ENCODE measurements around the gene MSRB2.
"Not testable (repeated sequence)": the region's sequence is repeated elsewhere in the genome, so short reads cannot be mapped to it uniquely, and the experiment has no call there.

The MSRB2 gene

DNA sequence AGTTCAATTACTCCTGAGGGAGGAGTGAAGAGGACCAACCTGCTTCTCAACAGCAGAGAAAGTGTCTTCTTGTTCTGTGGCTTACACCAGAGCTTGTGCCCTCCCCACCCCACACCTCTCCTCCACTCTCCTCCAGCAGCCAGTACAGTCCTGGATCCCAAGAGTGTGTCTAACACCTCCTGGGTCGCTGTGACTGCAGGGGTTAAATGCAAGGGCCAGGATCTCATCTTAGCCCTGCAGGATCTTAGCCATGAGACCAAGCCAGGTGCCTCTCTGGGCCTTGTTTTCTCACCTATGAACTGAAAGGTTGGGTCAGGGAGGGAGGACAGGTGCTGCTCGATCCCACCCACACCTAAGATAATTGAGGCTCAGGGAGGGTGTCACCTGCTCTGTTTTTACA lies 34.5 kb upstream of the MSRB2 start:
- Histone ChIP-seq H3K4me3 (replicated peaks; ENCODE audit: low read depth, low read length) (no peak overlapping the region), H3K36me3 (ENCODE audit: control insufficient read depth, insufficient read depth, low read length) (no peaks in the 10 kb centered on the region), H3K27me3 (replicated peaks; ENCODE audit: control insufficient read depth, insufficient read depth, low read length) (0 out of 2 replicates have a peak, but pooled peaks cover 1% of the 10 kb centered on the region)
- TF ChIP-seq CTCF (IDR thresholded peaks at IDR 0.05; ENCODE audit: insufficient read depth, low read length, poor library complexity, severe bottlenecking), result no peak
- DNase-seq (ENCODE audit: extremely low read depth, insufficient read length), result no peak

DNA sequence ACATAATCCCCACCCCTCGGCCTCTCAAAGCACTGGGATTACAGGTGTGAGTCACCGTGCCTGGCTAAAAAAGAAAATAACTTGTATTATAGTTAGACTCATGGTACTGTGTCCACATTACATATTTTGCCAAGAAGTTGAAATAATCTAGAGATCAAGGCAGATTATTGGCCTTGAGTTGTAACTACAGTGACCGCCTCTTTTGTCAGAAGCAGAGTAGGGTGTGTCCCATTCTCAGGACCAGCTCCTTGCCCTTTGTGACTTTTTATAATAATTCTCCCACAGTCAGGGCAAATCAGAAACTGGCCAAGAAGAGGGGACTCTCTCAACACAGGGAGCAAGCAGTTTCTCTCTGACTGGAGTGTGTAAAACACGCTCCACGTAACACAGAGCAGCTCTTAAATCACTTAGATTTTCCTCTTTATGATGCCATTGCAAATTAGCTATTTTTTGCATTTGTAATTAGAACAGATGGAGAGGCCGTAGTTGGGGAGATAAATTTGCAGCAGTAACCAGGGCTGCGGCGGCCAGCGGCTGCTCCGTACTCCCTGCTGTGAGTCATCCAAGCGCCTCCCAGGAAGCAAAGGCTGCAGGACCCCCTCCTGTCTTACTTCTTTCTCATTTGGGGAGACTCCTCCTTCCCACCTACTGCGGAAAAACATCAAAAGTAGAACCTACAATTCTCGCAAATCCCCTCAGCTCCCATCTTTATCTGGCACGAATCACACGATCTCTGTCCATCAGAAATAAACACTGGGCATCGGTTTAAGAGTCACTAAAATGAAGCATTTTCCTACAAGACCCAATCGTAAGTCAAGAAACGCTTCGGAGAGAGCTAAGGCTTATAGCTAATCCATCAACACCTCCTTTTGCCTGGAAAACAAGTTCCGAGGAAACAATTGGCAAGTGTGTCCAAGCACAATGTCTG lies 32.1 kb upstream of the MSRB2 start:
- no peak for DNase-seq (ENCODE audit: extremely low read depth, insufficient read length)
- no peak for TF ChIP-seq CTCF (IDR thresholded peaks at IDR 0.05; ENCODE audit: insufficient read depth, low read length, poor library complexity, severe bottlenecking)
- Histone ChIP-seq H3K36me3 (ENCODE audit: control insufficient read depth, insufficient read depth, low read length) (no peaks in the 10 kb centered on the region), H3K4me3 (replicated peaks; ENCODE audit: low read depth, low read length) (no peak overlapping the region), H3K27me3 (replicated peaks; ENCODE audit: control insufficient read depth, insufficient read depth, low read length) (no peaks in the 10 kb centered on the region)

DNA sequence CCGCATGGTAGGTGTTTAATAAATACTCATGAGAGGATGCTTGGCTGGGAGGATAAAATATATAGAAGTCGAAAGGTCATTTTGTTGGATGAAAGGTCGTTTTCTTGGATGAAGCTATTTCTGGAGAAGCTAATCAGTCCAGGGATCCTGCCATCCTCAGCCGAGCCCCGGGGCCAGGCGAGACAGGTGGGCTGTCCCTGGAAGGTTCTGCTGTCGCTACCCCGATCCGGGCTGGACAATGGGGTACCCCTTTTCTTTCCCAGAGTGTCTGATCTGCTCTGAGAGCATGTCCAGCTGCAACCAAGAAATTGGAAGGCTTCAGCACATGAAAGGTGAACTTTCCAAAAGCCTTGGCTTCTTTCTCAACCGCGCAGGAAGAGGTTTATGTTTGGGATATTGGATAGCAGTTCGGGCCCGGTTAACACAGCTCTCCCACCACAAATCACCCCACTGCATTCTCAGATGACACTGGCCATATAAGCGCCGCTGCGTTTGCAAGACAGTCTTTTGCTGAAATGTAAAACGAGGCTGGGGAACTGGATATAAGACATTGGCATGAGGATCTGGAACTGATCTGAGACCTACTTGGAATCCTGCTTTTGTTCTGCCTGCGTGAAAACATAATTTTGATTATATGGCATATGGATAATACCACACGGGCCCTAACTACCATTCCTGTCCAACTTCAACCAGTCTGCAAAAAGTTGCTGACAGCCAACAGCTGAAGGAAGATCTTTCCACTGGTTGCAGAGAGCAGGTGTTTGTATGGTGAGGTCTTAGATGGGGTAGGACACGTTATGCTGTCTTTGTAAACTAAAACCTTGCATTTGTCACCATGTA lies 31.2 kb upstream of the MSRB2 start:
- no peak overlapping the region for H3K4me3 ChIP-seq (replicated peaks; ENCODE audit: low read depth, low read length)
- DNase-seq (ENCODE audit: extremely low read depth, insufficient read length), result no peak

GRCh38 chr10:23064813-23065114 lies 30.6 kb upstream of the MSRB2 start:
- not testable (repeated sequence) for H3K27me3 ChIP-seq (replicated peaks; ENCODE audit: control insufficient read depth, insufficient read depth, low read length); H3K4me3 ChIP-seq (replicated peaks; ENCODE audit: low read depth, low read length); DNase-seq (ENCODE audit: extremely low read depth, insufficient read length)

More for the DNA sequence above, 31.2 kb upstream of the MSRB2 start:
- no peaks in the 10 kb centered on the region for H3K27me3 ChIP-seq (replicated peaks; ENCODE audit: control insufficient read depth, insufficient read depth, low read length)
- TF ChIP-seq CTCF (IDR thresholded peaks at IDR 0.05; ENCODE audit: insufficient read depth, low read length, poor library complexity, severe bottlenecking), result no peak
- H3K36me3 ChIP-seq (ENCODE audit: control insufficient read depth, insufficient read depth, low read length), result no peaks in the 10 kb centered on the region

GRCh38 chr10:23065181-23065948 lies 30.0 kb upstream of the MSRB2 start:
- no peak for TF ChIP-seq CTCF (IDR thresholded peaks at IDR 0.05; ENCODE audit: insufficient read depth, low read length, poor library complexity, severe bottlenecking)
- Histone ChIP-seq H3K27me3 (replicated peaks; ENCODE audit: control insufficient read depth, insufficient read depth, low read length) (no peaks in the 10 kb centered on the region), H3K36me3 (ENCODE audit: control insufficient read depth, insufficient read depth, low read length) (no peaks in the 10 kb centered on the region), H3K4me3 (replicated peaks; ENCODE audit: low read depth, low read length) (no peak overlapping the region)
- no peak for DNase-seq (ENCODE audit: extremely low read depth, insufficient read length)

More at GRCh38 chr10:23064813-23065114, 30.6 kb upstream of the MSRB2 start:
- H3K36me3 ChIP-seq (ENCODE audit: control insufficient read depth, insufficient read depth, low read length), result not testable (repeated sequence)
